SK-N-SH treated with all-trans-retinoic acid at 6 μM for 48 hours (cell line): ENCODE results near the gene AMPH.

ENCODE experiments used
- ATAC-seq: fragments of 200-7000 bp; cut with Tn5 transposase; 3 replicates; pipeline ENCODE4 v1.9.1; 2020; ENCODE audit warnings: mild to moderate bottlenecking, moderate library complexity
- GLIS3 ChIP-seq: fragments of 250-450 bp; sonication (Bioruptor Pico); IDR thresholded peaks from 2 replicates; pipeline ENCODE4 v1.5.0; 2020; ENCODE audit warnings: mild to moderate bottlenecking, moderate library complexity
- ISL1 ChIP-seq: fragments of 250-450 bp; sonication (Bioruptor Pico); IDR thresholded peaks from 2 replicates; pipeline ENCODE4 v2.1.2; 2022; ENCODE audit warnings: mild to moderate bottlenecking, moderate library complexity
- RARB ChIP-seq: fragments of 250-450 bp; sonication (Bioruptor Pico); IDR thresholded peaks from 2 replicates; pipeline ENCODE4 v1.8.0; 2021; ENCODE audit warnings: mild to moderate bottlenecking, moderate library complexity
- TCF4 ChIP-seq: fragments of 250-450 bp; sonication (Bioruptor Pico); IDR thresholded peaks from 2 replicates; pipeline ENCODE4 v1.8.0; 2021; ENCODE audit warnings: mild to moderate bottlenecking, moderate library complexity, borderline replicate concordance
- TOX ChIP-seq: fragments of 250-450 bp; sonication (Bioruptor Pico); IDR thresholded peaks from 2 replicates; pipeline ENCODE4 v1.8.0; 2021; ENCODE audit warnings: mild to moderate bottlenecking, moderate library complexity, borderline replicate concordance
- ZFP3 ChIP-seq: fragments of 250-450 bp; sonication (Bioruptor Pico); IDR thresholded peaks from 2 replicates; pipeline ENCODE4 v1.5.0; 2020; ENCODE audit warnings: mild to moderate bottlenecking, moderate library complexity
- ZFP30 ChIP-seq: fragments of 450-650 bp; formaldehyde crosslinking; IDR thresholded peaks from 2 replicates; pipeline ENCODE4 v1.5.0; 2022; ENCODE audit warnings: mild to moderate bottlenecking, moderate library complexity
- ZNF565 ChIP-seq: fragments of 450-650 bp; formaldehyde crosslinking; conservative IDR thresholded peaks from 2 replicates; pipeline ENCODE4 v1.5.0; 2020; ENCODE audit warnings: low read depth, mild to moderate bottlenecking, moderate library complexity
- ZNF8 ChIP-seq: fragments of 450-650 bp; formaldehyde crosslinking; IDR thresholded peaks from 2 replicates; pipeline ENCODE4 v1.5.0; 2020; ENCODE audit warnings: mild to moderate bottlenecking, moderate library complexity
- TF ChIP-seq, protein P1 (sequence below): fragments of 250-450 bp; sonication (Bioruptor Pico); IDR thresholded peaks from 2 replicates; pipeline ENCODE4 v1.8.0; 2020; ENCODE audit warnings: mild to moderate bottlenecking, moderate library complexity, borderline replicate concordance
- TF ChIP-seq, protein P2 (sequence below): fragments of 250-450 bp; sonication (Bioruptor Pico); IDR thresholded peaks from 2 replicates; pipeline ENCODE4 v1.5.1; 2020; ENCODE audit warnings: low read depth, mild to moderate bottlenecking, moderate library complexity
- TF ChIP-seq, protein P3 (sequence below): fragments of 250-450 bp; sonication (Bioruptor Pico); IDR thresholded peaks from 2 replicates; pipeline ENCODE4 v1.8.0; 2021; ENCODE audit warnings: low read depth, mild to moderate bottlenecking, moderate library complexity, borderline replicate concordance

AMPH gene

DNA sequence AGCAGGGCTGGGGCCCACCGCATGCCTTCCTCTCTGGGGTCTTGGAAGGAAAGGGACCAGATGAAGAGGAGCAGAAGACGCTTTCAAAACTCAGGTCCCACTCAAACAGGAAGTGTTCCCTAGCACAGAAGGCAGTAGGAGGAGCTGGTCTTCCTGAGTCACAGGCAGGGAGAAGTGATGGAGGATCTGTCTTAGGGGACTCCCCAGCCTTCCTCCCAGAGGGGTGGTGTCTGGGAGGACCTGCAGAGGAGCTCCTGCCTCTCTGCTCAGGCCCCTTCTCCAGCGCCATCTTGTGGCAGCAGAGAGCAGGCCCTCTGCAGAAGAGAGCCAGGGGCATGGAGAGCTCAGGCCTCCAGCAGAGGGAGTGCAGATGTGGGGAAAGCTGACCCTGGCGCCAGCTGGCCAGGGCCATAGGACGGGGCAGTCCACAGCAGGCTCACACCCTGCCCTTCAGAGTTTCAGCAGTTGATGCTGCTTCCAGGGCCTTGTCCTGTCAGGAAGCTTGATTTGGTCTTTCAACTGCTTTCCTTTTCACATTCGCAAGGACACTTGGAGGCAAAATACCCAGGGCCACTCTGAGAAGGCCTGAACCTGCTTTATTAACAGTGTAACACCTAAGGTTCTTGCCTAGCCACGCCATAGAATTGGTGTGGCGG is 295.6 kb downstream of the AMPH start:
- ATAC-seq, result peak; percentile 99

DNA sequence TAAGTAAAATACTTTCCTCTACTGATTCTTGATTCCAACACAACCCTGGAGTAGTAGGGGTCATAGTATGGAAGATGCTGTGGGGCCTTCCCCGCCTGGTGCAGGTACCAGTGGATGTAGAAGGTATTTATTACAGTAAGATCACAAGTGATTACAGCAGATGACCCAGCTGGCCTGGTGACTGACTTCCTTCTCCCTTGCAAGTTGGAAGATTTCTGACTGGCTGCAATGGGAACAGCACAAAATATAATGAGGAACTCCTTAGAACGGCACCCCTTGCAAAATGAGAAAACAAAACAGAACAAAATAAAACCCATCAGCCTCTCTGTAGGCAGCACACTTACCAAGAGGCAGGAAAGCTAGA is 296.1 kb downstream of the AMPH start:
- TF ChIP-seq ZNF8 (no peak), ZFP30 (CRISPR knock-in tag) (no peak), TCF4 (CRISPR knock-in tag) (no peak)
- ATAC-seq, result no peak

More for the DNA sequence above, 295.6 kb downstream of the AMPH start:
- TF ChIP-seq GLIS3 (peak; percentile 74; the same call in 1 of the 2 replicates), ZFP3 (CRISPR knock-in tag) (peak; percentile 72; the same call in 1 of the 2 replicates), TCF4 (CRISPR knock-in tag) (no peak)

DNA sequence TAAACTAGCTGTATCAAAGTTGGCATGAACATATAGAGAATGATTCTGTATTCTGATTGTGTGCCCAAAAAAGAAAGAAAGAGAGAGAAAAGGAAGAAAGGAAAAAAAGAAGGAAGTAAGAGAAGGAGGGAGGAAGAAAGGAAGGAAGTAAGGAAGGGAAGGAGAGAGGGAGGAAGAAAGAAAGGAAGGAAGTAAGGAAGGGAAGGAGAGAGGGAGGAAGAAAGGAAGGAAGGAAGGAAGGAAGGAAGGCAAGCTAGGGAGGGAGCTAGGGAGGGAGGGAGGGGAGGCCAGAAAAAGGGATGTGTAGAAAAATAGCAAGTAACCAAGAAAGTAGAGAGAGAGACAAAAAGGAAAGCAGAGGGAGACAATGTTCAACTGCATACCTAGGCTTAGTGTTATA is 297.0 kb downstream of the AMPH start:
- TF ChIP-seq ZFP3 (CRISPR knock-in tag) (no peak), RARB (CRISPR knock-in tag) (no peak), TCF4 (CRISPR knock-in tag) (no peak), ISL1 (CRISPR knock-in tag) (no peak), ZNF8 (no peak), TOX (CRISPR knock-in tag) (no peak), ZNF565 (no peak), ZFP30 (CRISPR knock-in tag) (no peak)
- TF ChIP-seq, protein P1, sequence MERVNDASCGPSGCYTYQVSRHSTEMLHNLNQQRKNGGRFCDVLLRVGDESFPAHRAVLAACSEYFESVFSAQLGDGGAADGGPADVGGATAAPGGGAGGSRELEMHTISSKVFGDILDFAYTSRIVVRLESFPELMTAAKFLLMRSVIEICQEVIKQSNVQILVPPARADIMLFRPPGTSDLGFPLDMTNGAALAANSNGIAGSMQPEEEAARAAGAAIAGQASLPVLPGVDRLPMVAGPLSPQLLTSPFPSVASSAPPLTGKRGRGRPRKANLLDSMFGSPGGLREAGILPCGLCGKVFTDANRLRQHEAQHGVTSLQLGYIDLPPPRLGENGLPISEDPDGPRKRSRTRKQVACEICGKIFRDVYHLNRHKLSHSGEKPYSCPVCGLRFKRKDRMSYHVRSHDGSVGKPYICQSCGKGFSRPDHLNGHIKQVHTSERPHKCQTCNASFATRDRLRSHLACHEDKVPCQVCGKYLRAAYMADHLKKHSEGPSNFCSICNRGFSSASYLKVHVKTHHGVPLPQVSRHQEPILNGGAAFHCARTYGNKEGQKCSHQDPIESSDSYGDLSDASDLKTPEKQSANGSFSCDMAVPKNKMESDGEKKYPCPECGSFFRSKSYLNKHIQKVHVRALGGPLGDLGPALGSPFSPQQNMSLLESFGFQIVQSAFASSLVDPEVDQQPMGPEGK (CRISPR knock-in tag), result no peak
- TF ChIP-seq, protein P2, sequence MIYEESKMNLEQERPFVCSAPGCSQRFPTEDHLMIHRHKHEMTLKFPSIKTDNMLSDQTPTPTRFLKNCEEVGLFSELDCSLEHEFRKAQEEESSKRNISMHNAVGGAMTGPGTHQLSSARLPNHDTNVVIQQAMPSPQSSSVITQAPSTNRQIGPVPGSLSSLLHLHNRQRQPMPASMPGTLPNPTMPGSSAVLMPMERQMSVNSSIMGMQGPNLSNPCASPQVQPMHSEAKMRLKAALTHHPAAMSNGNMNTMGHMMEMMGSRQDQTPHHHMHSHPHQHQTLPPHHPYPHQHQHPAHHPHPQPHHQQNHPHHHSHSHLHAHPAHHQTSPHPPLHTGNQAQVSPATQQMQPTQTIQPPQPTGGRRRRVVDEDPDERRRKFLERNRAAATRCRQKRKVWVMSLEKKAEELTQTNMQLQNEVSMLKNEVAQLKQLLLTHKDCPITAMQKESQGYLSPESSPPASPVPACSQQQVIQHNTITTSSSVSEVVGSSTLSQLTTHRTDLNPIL (CRISPR knock-in tag), result no peak
- TF ChIP-seq, protein P3, sequence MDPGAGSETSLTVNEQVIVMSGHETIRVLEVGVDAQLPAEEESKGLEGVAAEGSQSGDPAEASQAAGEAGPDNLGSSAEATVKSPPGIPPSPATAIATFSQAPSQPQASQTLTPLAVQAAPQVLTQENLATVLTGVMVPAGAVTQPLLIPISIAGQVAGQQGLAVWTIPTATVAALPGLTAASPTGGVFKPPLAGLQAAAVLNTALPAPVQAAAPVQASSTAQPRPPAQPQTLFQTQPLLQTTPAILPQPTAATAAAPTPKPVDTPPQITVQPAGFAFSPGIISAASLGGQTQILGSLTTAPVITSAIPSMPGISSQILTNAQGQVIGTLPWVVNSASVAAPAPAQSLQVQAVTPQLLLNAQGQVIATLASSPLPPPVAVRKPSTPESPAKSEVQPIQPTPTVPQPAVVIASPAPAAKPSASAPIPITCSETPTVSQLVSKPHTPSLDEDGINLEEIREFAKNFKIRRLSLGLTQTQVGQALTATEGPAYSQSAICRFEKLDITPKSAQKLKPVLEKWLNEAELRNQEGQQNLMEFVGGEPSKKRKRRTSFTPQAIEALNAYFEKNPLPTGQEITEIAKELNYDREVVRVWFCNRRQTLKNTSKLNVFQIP, result no peak
- no peak for ATAC-seq
